Panc1 (cell line): Measurements from ENCODE around the gene RNF11. TPM values are rescaled to one million over a fixed set of nuclear protein-coding genes. Genes with fewer than 3 reads are reported as not detected.
A peak's percentile ranks its signal among the peaks of the same experiment; 100 is the strongest.

Experiments
- ATAC-seq: fragments of 200-7000 bp; cut with Tn5 transposase; 2 replicates; pipeline ENCODE4 v1.9.1; 2020; ENCODE audit warnings: mild to moderate bottlenecking, moderate library complexity
- BruUV-seq: library from RNA; stranded (reverse); fragments of 400-500 nt; replicated peaks from 2 replicates; lab custom pipeline; 2021; lab: Mats Ljungman, UMichigan
- CTCF ChIA-PET: fragments of 300-600 bp; sonication (Branson Sonifier 250); formaldehyde crosslinking; loops from one replicate; lab custom pipeline; 2022; ENCODE audit warnings: antibody characterized with exemption; lab: Charles Lee
- POLR2A ChIA-PET: fragments of 300-600 bp; sonication (Branson Sonifier 250); formaldehyde crosslinking; loops from one replicate; lab custom pipeline; 2022; ENCODE audit warnings: antibody characterized with exemption; lab: Charles Lee
- DNase-seq: peaks from one replicate; pipeline ENCODE4 v3.0.0-alpha.2; 2010; ENCODE audit warnings: low read depth, low spot score
- H3K27ac ChIP-seq: 2 replicates; pipeline ENCODE4 v1.5.1; 2011; ENCODE audit warnings: mild to moderate bottlenecking, low read length, inconsistent platforms
- H3K27me3 ChIP-seq: fragments of 200-500 bp; sonication (Bioruptor generic); 2 replicates; pipeline ENCODE4 v1.6.0; 2014; ENCODE audit warnings: low read length, inconsistent platforms; ENCODE audit not compliant: control insufficient read depth, insufficient read depth
- H3K36me3 ChIP-seq: fragments of 200-500 bp; sonication (Bioruptor generic); 2 replicates; pipeline ENCODE4 v1.5.1; 2014; ENCODE audit warnings: inconsistent platforms, mild to moderate bottlenecking, low read length, moderate library complexity; ENCODE audit not compliant: control insufficient read depth, insufficient read depth
- H3K4me1 ChIP-seq: 2 replicates; pipeline ENCODE4 v1.5.1; 2011; ENCODE audit warnings: inconsistent platforms, mild to moderate bottlenecking, low read length, moderate library complexity; ENCODE audit not compliant: control insufficient read depth, insufficient read depth
- H3K4me3 ChIP-seq, 2 experiments: 2 replicates each; pipeline ENCODE4 v1.5.1; 2011 to 2012; ENCODE audit warnings: low read depth in 2 of 2, low read length in 2 of 2, mild to moderate bottlenecking in 2 of 2, inconsistent platforms in 1 of 2, moderate library complexity in 1 of 2
- H3K9me3 ChIP-seq: fragments of 200-500 bp; sonication (Bioruptor generic); 2 replicates; pipeline ENCODE4 v1.5.1; 2014; ENCODE audit warnings: low read depth, mild to moderate bottlenecking, inconsistent platforms, low read length, moderate library complexity; ENCODE audit not compliant: control insufficient read depth, insufficient read depth
- POLR2AphosphoS5 ChIP-seq: IDR thresholded peaks from 2 replicates; pipeline ENCODE4 v1.6.1; 2012; ENCODE audit warnings: mild to moderate bottlenecking, low read depth, low read length, moderate library complexity
- SIN3A ChIP-seq: IDR thresholded peaks from 2 replicates; pipeline ENCODE4 v1.6.1; 2012; ENCODE audit warnings: low read depth, mild to moderate bottlenecking, low read length, moderate library complexity, borderline replicate concordance; ENCODE audit not compliant: insufficient read depth
- TCF7L2 ChIP-seq: IDR thresholded peaks from 2 replicates; pipeline ENCODE4 v1.6.1; 2011; ENCODE audit warnings: mild to moderate bottlenecking, low read depth, low read length, inconsistent platforms
- in situ Hi-C: cut with HindIII; loops from 2 replicates; pipeline ENCODE4 v1.10.0; 2016; ENCODE audit warnings: low sequenced_read_pairs, low pct_unique_long_range_greater_than_20kb
- intact Hi-C: fragments of 100-400 bp; cut with micrococcal nuclease; formaldehyde crosslinking; loops from one replicate; pipeline ENCODE4 v1.10.0; 2022; ENCODE audit not compliant: unreplicated experiment
- total RNA-seq: library from RNA; stranded (reverse); gene quantifications from one replicate; pipeline ENCODE4 v1.2.1, GENCODE V29; 2021; ENCODE audit not compliant: unreplicated experiment
- TF ChIP-seq, protein P1 (sequence below), 2 experiments: IDR thresholded peaks; 2 replicates each; pipeline ENCODE4 v1.6.1; 2011 to 2012; ENCODE audit warnings: low read depth in 2 of 2, control low read depth in 1 of 2, low read length in 1 of 2, mild to moderate bottlenecking in 1 of 2, moderate library complexity in 1 of 2; ENCODE audit not compliant: insufficient read depth in 1 of 2
- TF ChIP-seq, protein P2 (sequence below): fragments of 450-650 bp; IDR thresholded peaks from 2 replicates; pipeline ENCODE4 v1.5.1; 2017; ENCODE audit warnings: mild to moderate bottlenecking

Gene RNF11
- total RNA-seq, 1 experiment from 2014 or later: 86.0 TPM

DNA sequence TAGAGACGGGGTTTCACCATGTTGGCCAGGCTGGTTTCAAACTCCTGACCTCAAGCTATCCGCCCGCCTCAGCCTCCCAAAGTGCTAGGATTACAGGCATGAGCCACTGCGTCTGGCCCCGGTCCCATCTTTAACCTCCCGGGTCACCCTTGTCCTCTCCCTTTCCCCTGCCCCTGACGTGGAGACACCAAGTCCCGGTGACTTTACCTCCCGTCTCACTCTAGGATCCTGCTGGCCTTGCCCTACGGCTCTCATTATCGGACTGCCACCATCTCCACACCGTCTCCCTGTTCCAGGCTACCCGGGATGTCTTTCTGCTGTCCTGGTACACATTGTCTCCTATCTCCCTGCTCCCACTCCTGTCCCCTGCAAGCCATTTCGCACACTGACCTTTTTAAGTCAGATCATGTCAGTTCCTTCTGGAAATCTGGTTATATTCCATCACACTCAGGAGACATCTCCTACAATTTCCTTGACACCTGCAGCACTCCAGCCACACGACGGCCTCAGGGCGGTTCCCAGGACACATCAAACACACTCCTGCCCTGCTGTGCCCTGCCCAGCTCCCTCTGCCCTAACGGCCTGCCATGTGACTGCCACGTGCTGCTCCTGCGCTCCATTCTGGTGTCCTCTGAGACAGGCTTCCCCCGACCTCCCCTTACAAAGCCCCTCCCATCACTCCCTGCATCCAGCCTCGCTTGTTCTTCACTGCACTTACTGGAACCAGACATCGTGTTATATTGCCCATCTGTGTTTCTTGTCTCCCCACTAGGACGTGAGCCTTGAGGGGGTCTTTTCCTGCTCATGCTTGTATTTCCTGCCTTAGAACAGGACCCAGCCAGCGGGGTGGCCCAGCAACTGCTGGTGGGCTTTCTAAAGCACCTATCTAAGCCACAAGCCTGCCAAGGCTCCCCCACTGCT, 61.6 kb downstream of the RNF11 start:
- TF ChIP-seq, protein P1, sequence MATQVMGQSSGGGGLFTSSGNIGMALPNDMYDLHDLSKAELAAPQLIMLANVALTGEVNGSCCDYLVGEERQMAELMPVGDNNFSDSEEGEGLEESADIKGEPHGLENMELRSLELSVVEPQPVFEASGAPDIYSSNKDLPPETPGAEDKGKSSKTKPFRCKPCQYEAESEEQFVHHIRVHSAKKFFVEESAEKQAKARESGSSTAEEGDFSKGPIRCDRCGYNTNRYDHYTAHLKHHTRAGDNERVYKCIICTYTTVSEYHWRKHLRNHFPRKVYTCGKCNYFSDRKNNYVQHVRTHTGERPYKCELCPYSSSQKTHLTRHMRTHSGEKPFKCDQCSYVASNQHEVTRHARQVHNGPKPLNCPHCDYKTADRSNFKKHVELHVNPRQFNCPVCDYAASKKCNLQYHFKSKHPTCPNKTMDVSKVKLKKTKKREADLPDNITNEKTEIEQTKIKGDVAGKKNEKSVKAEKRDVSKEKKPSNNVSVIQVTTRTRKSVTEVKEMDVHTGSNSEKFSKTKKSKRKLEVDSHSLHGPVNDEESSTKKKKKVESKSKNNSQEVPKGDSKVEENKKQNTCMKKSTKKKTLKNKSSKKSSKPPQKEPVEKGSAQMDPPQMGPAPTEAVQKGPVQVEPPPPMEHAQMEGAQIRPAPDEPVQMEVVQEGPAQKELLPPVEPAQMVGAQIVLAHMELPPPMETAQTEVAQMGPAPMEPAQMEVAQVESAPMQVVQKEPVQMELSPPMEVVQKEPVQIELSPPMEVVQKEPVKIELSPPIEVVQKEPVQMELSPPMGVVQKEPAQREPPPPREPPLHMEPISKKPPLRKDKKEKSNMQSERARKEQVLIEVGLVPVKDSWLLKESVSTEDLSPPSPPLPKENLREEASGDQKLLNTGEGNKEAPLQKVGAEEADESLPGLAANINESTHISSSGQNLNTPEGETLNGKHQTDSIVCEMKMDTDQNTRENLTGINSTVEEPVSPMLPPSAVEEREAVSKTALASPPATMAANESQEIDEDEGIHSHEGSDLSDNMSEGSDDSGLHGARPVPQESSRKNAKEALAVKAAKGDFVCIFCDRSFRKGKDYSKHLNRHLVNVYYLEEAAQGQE (IDR thresholded peaks at IDR 0.05; ENCODE audit: insufficient read depth in 1 of 2, low read depth in 2 of 2, low read length in 1 of 2): no peak
- TF ChIP-seq TCF7L2: no peak
- ChIA-PET CTCF (interaction anchor here (0.6 to 1.0 kb wide), 5 partner anchors 12 to 100 kb away, joined by 3 to 10 read pairs (median 4); no protein-coding TSS in a partner anchor), POLR2A (no interaction called here)
- in situ Hi-C loops: no loop called here
- Histone ChIP-seq H3K9me3 (no peaks in the 10 kb centered on the region), H3K27ac (peak overlapping the region; percentile 70; the same call in 1 of the 2 replicates), H3K4me3 (peak overlapping the region; percentile 27 to 50), H3K4me1 (peaks cover 12% of the 10 kb centered on the region; the same call in 1 of the 2 replicates), H3K36me3 (no peaks in the 10 kb centered on the region), H3K27me3 (no peaks in the 10 kb centered on the region)
- ATAC-seq (no peak), DNase-seq (no peak)
- intact Hi-C loops: no loop called here
- BruUV-seq: no TSS peak

DNA sequence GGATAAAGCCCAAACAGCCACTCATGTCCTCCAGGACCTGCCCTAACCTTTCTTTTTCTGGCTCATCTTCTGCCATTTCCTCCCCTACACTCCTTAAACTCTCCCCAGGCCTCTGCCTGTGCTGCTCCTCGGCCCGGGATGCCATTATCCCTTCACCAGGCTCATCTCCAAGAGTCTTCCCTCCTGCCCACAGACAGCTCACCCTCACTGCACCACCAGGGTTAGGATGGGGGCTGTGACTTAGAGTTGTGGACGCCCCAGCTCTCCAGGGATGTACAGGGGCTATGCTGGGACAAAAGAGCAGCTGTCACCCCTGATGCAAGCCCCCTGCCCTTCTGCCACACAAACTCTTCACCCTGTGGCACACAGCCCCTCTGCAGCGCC, 62.2 kb downstream of the RNF11 start:
- ChIA-PET CTCF (interaction anchor here (0.5 kb wide), 1 partner anchor 12 kb away, joined by 13 read pairs; no protein-coding TSS in a partner anchor), POLR2A (no interaction called here)
- Histone ChIP-seq H3K4me1 (peaks cover 12% of the 10 kb centered on the region; the same call in 1 of the 2 replicates), H3K36me3 (no peaks in the 10 kb centered on the region), H3K27ac (0 out of 2 replicates have a peak overlapping the region, but pooled peaks have one; percentile 70), H3K27me3 (no peaks in the 10 kb centered on the region), H3K4me3 (no peak overlapping the region), H3K9me3 (no peaks in the 10 kb centered on the region)
- in situ Hi-C loops: no loop called here
- BruUV-seq: no TSS peak
- no peak for DNase-seq
- no peak for TF ChIP-seq TCF7L2
- TF ChIP-seq, protein P2, sequence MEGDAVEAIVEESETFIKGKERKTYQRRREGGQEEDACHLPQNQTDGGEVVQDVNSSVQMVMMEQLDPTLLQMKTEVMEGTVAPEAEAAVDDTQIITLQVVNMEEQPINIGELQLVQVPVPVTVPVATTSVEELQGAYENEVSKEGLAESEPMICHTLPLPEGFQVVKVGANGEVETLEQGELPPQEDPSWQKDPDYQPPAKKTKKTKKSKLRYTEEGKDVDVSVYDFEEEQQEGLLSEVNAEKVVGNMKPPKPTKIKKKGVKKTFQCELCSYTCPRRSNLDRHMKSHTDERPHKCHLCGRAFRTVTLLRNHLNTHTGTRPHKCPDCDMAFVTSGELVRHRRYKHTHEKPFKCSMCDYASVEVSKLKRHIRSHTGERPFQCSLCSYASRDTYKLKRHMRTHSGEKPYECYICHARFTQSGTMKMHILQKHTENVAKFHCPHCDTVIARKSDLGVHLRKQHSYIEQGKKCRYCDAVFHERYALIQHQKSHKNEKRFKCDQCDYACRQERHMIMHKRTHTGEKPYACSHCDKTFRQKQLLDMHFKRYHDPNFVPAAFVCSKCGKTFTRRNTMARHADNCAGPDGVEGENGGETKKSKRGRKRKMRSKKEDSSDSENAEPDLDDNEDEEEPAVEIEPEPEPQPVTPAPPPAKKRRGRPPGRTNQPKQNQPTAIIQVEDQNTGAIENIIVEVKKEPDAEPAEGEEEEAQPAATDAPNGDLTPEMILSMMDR: no peak
- TF ChIP-seq SIN3A: no peak
- TF ChIP-seq, protein P1 (IDR thresholded peaks at IDR 0.05; ENCODE audit: insufficient read depth in 1 of 2, low read depth in 2 of 2, low read length in 1 of 2): no peak
- TF ChIP-seq POLR2AphosphoS5: no peak
- intact Hi-C loops: no loop called here
- no peak for ATAC-seq
